ENCODE data around the gene MRTFA.
"Not testable (repeated sequence)": the region's sequence is repeated elsewhere in the genome, so short reads cannot be mapped to it uniquely, and the experiment has no call there.

The MRTFA gene

GRCh38 chr22:40594346-40594745 is 42.2 kb downstream of the MRTFA start:
- no peak for DNase-seq

DNA sequence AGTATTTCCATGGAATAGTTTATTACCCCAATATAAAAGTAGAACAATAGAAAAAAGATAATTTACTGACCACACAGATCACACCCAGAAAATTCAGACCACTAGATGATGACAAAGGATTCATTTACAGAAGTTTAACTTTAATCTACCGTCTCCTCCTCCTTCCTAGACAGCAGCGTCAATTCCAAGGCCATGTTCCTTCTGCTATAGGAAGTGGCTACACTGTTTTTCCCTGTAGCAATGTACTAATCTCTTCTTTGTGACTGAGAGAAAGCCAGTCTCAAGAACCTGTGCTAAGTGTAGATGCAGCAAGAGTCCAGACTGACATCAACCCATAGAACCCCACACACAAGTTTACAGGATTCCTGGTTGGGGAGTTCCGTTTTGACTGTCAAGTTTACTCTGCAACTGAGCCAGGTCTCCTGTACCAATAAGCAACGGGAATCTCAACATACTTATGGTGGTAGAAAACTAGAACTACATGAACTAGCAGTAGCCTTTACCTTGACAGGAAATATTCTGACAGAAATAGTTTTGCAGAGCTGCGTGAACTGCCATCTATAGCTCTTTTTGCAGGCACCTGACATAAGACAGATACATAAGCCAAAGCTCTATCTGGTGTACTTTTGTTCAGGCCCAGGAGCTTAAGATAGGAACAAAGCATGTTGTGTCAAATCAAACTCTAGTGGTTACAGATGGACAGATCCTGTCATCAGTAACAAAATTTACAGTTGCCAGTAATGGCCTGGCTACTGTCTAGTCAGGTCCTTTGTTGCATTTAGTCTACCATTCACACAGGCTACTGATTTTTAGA is 42.9 kb downstream of the MRTFA start:
- DNase-seq, result no peak

- DNase-seq, result no peak
These were observed 44.0 kb downstream of the MRTFA start for GRCh38 chr22:40592352-40593113.

DNA sequence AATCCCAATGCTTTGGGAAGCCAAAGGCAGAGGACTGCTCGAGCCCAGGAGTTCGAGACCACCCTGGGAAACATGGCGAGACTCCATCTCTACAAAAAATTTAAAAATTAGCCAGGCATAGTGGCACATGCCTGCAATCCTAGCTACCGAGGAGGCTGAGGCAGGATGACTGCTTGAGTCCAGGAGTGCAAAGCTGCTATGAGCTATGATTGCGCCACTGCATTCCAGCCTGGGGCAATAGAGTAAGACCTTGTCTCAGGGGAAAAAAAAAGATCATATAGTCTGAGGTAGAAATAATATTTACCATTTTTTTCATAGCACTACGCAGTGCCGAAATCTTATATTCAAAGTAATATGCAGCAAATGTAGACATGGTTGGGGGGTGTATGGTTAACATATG is 47.8 kb downstream of the MRTFA start:
- no peak for DNase-seq

DNA sequence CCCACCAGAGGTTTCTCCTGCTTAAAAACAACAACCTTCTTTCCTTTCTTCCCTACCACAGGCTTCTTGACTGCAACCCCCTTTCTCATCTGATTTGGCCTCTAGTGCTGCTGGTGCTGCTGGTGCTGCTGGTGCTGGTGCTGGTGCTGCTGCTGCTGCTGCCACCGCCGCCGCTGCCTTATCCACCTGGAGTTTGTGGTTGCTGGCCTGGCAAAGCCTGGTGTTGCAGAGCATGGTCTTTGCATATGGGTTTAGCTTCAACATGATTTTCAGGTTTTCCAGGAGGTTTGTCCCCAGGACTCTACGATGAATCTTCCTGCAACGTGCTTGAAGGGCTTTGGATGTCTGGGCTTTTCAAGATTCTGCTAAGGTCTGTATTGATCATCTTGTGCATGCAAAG is 49.7 kb downstream of the MRTFA start:
- no peak for DNase-seq

GRCh38 chr22:40585310-40585751 is 51.2 kb downstream of the MRTFA start:
- no peak for DNase-seq

- DNase-seq, result not testable (repeated sequence)
These were observed 51.8 kb downstream of the MRTFA start for GRCh38 chr22:40584766-40585165.

- DNase-seq, result no peak
These were observed 53.3 kb downstream of the MRTFA start for GRCh38 chr22:40583053-40583741.

DNA sequence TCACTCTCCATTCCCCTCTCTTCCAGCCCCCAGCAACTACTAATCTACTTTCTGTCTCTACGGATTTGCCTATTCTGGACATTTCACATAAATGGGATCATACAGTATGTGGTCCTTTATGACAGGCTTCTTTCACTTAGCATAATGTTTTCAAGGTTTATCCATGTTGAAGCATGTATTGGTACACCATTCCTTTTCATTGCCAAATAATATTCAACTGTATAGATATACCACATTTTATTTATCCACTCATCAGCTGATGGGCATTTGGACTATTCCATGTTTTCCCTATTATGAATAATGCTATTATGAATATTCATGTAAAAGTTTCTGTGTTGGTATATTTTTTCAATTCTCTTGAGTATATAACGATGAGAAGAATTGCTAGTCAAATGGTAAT is 54.5 kb downstream of the MRTFA start:
- DNase-seq, result no peak

GRCh38 chr22:40580631-40581030 is 55.9 kb downstream of the MRTFA start:
- DNase-seq, result no peak

DNA sequence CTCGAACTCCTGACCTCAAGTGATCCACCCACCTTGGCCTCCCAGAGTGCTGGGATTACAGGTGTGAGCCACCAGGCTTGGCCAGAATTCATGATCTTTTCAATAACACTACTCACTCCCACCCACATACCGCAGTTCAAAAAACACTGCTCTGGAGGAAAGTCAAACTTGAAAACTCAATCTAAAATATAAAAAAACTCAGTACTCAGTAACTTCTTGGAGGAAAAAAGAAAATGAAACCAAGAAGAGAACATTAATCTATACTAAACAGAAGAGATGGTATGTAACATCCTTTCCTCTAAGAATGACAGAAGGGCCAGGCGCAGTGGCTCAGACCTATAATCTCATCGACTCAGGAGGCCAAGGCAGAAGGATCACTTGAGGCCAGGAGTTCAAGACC is 58.3 kb downstream of the MRTFA start:
- DNase-seq, result no peak

GRCh38 chr22:40572976-40573375 is 63.5 kb downstream of the MRTFA start:
- DNase-seq, result no peak

DNA sequence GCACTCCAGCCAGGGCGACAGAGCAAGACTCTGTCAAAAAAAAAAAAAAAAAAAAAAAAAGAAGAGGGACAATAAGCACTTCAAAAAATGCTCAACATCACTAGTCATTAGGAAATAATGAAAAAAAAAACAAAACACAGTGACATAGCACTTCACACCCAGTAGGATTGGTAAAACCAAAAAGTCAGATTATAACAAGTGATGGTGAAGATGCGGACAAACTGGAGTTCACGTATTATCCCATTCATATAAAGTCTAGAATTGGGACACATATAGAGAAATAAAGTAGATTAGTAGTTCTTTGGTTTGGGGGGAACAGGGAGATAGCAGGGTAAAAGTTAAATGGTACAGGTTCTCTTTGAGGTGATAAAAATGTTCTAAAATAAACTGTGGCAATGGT is 64.6 kb downstream of the MRTFA start:
- no peak for DNase-seq

DNA sequence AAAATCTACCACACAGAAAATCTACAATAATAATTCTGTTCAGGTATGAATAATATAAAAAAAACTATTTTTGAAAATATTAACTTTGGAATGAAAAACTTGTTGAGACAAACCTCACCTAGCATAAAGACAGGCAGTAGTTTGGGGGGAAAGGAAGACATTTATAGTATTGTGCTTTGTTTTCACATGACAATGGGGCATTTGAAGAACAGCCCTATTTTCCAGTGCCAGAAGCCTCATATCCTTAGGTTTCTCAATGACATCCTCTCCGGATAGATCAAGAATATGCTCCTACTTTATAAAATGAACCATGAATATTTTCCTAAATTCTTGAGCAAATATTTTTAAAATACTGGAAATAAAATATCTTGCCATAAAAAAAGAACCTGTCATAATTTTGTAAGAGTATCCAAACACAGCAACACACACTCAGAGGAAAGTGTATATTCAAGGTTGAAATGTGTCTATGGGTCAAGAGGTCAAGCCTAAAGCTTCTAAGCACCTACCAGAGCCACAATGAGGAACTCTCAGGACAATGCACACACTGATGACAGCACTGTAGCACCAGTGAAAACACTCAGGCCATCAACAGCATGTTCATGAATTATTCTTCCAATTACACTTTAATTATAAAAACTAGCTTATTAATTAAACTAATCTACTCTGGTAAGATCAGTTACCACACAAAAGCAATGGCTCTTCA is 68.7 kb downstream of the MRTFA start:
- DNase-seq, result no peak

- no peak for DNase-seq
These were observed 69.4 kb downstream of the MRTFA start for GRCh38 chr22:40567106-40567505.

GRCh38 chr22:40560994-40561515 is 75.5 kb downstream of the MRTFA start:
- no peak for DNase-seq

DNA sequence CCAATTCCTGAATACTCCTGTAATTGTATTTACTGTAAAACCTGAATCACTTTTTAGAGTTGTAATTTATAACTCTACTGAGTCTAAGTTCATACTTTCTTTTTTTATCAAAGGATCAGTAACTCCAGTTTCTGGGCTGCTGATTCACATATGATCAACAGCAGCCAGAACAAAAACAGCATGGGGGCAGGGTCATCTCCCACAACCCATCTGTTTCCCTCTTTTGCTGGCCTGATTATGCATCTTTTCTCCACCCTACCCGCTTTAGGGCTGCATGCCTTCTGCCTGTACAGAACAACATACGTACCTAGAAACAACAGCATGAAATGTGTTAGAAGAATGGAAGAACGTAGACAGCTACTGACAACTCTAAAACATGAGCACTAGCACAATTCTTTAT is 76.0 kb downstream of the MRTFA start:
- no peak for DNase-seq

- no peak for DNase-seq
These were observed 78.5 kb downstream of the MRTFA start for GRCh38 chr22:40557972-40558371.

GRCh38 chr22:40556641-40557040 is 79.9 kb downstream of the MRTFA start:
- no peak for DNase-seq

DNA sequence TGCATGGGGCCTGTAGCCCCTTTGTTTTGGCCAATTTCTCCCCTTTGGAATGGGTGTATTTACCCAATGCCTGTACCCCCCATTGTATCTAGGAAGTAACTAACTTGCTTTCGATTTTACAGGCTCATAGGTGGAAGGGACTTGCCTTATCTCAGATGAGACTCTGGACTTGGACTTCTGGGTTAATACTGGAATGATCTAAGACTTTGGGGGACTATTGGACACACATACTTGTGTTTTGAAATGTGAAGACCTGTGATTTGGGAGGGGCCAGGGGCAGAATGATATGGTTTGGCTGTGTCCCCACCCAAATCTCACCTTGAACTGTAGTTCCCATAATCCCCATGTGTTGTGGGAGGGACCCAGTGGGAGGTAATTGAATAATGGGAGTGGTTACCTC is 82.5 kb downstream of the MRTFA start:
- not testable (repeated sequence) for DNase-seq

- no peak for DNase-seq
These were observed 83.4 kb downstream of the MRTFA start for GRCh38 chr22:40553014-40553554.

GRCh38 chr22:40552070-40552469 is 84.4 kb downstream of the MRTFA start:
- DNase-seq, result no peak

Data from activated T-cell treated with anti-CD3 and anti-CD28 coated beads, Interleukin-2, amount 50 U/mL, for 1 hour (primary cell).